ENCODE data around the gene APH1B.

APH1B gene

DNA sequence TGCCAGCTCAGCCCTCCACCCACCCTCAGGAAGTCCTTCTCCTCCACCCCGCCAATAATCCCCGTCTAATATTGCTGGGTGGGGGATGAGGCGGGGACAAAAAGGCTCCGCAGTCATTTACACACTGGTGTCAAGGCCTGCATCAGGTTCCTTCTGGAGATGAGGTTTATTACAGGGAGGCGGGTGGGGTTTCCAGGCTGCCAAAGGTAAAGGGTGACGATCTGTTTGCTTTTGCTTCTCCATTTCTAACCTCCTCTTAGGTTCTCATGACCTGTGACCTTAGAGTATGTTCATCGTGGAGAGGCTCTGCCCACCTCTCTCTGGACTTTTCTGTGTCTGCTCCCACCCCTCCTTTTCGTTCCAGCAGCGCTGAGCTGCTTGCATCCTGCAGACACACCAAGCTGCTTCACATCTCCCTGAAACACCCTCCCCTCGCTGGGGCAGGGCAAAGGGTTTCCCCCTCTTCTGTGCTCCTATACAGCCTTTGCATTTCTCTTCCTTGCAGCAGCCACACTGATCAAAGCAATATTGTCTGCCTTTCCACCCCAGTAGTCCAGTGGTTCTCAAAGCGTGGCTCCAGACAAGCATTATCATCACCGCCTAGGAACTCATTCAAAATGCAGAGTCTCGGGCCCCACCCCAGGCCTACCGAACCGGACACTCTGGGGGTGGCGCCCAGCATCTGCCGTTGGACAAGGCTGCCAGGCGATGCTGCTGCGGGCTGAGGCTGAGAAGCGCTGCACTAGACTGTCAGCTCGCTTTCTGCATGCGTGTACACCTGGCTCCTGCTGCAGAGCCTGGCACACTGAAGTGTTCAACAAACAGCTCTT lies 77.6 kb downstream of the APH1B start:
- no peak for DNase-seq

DNA sequence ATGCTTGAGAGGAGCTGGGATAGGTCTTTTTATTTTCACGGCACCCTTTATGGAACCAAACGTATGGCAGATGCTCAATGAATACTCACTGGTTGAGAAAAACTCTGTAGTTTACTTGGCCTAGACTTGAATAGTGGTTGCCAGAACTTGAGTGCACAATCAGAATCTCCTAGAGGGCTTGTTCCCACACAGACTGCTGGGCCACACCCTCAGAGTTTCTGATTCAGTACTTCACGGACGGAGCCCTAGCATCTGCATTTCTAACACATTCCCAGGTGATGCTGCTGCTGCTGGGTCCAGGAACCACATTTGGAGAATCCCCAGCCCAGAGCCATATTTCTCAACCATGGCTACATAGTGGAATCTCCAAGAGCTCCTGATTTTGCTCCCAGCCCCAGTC lies 79.7 kb downstream of the APH1B start:
- no peak for DNase-seq

DNA sequence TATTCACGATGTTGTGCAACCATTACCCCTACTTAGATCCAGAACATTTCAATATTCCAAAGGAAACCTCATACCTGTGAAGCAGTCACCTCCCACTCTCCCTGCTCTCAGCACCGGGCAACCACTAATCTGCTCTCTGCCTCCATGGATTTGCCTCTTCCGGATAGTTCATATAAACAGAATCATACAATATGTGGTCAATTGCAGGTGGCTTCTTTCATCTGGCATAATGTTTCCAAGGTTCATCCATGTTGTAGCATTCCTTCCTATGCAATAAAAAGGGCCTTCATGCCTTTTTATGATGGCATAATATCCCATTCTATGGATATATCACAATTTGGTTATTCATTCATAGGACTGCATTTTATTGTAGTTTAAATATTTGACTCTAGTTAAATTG lies 80.3 kb downstream of the APH1B start:
- DNase-seq, result no peak

DNA sequence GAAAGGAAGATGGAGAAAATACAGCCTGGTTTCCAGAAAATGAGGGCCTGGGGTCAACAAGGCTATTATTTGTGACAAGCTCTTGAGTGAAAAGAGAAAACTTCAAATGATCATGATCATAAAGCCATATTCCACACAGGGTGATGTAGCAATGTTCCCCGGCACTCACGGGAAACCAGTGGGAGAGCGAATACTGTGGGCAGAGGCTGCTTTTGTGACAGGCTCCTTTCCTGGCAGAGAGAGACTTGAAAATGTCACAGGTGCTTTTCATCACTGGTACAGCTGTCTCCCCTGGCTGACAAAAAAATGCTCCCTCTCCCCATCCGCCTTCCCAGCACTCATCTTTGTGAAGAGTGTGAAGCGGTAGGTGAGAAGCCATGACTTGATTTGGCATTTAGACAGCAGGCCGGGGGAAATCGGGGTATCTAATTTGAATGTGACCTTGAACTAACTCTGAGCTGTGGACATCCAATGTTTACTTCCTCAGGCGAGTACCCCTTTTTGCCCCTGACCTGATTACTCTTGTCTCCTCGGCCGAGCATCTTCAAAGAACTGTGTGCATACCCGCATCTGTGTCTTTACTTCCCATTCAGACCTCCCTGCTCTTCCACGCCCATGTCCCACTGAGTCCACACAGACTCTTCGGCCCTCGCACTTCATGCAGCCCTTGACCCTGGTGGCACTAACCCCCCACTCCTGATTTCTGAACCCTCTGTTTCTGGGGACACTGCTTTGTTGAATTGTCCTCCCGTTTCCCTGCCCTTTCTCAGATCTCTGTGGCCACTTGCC lies 81.0 kb downstream of the APH1B start:
- no peak for DNase-seq
